ENCODE measurements around the gene CCL7. TPM values are rescaled to one million over a fixed set of nuclear protein-coding genes. Genes with fewer than 3 reads are reported as not detected.

The CCL7 gene
- total and polyA plus RNA-seq, 9 of the 15 experiments (the other 6 are each of a cell fraction or from before 2014, with no cell fraction given), result not detected

DNA sequence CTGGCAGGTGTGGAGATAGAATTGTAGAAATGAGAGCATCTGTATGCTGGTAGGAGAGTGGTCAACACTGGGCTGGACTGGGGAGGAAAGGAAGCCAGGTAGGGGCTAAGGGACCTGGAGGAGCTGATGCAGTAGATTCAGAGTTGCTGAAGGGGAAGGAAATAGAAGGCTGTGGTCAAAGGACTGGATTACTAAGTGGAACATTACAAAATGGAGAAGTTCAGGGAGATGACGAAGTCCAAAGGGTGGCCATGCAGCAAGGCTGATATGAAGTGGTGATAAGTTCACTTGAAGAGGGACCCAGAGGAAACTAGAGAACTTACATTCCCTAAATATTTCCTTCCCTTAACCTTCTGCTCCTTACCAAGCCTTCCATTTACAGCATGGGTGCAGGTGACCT, 23.6 kb upstream of the CCL7 start:
- TF ChIP-seq ZNF239 (CRISPR knock-in tag; IDR thresholded peaks at IDR 0.05) (no peak), CREM (IDR thresholded peaks at IDR 0.05; ENCODE audit: low read depth) (0 out of 2 replicates have a peak, but pooled peaks have one; percentile 29)
- TF ChIP-seq, protein P1, sequence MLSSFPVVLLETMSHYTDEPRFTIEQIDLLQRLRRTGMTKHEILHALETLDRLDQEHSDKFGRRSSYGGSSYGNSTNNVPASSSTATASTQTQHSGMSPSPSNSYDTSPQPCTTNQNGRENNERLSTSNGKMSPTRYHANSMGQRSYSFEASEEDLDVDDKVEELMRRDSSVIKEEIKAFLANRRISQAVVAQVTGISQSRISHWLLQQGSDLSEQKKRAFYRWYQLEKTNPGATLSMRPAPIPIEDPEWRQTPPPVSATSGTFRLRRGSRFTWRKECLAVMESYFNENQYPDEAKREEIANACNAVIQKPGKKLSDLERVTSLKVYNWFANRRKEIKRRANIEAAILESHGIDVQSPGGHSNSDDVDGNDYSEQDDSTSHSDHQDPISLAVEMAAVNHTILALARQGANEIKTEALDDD (IDR thresholded peaks at IDR 0.05), result peak; percentile 45; the same call in 1 of the 2 replicates
- TF ChIP-seq, protein P2, sequence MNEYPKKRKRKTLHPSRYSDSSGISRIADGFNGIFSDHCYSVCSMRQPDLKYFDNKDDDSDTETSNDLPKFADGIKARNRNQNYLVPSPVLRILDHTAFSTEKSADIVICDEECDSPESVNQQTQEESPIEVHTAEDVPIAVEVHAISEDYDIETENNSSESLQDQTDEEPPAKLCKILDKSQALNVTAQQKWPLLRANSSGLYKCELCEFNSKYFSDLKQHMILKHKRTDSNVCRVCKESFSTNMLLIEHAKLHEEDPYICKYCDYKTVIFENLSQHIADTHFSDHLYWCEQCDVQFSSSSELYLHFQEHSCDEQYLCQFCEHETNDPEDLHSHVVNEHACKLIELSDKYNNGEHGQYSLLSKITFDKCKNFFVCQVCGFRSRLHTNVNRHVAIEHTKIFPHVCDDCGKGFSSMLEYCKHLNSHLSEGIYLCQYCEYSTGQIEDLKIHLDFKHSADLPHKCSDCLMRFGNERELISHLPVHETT (CRISPR knock-in tag; conservative IDR thresholded peaks at IDR 0.05 in 1 of 2, IDR thresholded peaks at IDR 0.05 in 1 of 2), result 0 out of 4 replicates have a peak, but pooled peaks of 1 of the 2 experiments have one; percentile 43
- Histone ChIP-seq H3K27me3 (ENCODE audit: control insufficient read depth in 2 of 2, insufficient read depth in 2 of 2, low read length in 2 of 2) (peaks cover 0 to 2% of the 10 kb centered on the region in 2 experiments; a peak in 3 of 5 replicates), H3K4me2 (ENCODE audit: insufficient read depth, low read length) (no peak overlapping the region), H4K20me1 (replicated peaks; ENCODE audit: control insufficient read depth, insufficient read depth, low read length) (no peaks in the 10 kb centered on the region; the same call in 1 of the 2 replicates), H3K4me3 (no peak overlapping the region), H2AFZ (ENCODE audit: low read depth, low read length) (no peak overlapping the region), H3K4me1 (replicated peaks in 1 of 2; ENCODE audit: control insufficient read depth in 2 of 2, insufficient read depth in 2 of 2, low read length in 2 of 2) (peaks cover 0 to 2% of the 10 kb centered on the region in 2 experiments; a peak in 1 of 5 replicates), H3K27ac (ENCODE audit: extremely low read depth, low read depth, low read length) (no peak overlapping the region), H3K9me1 (ENCODE audit: control insufficient read depth, insufficient read depth, low read length) (no peaks in the 10 kb centered on the region), H3K79me2 (ENCODE audit: control insufficient read depth, insufficient read depth, low read length) (no peaks in the 10 kb centered on the region), H3K9ac (ENCODE audit: insufficient read depth in 1 of 2, low read depth in 2 of 2, low read length in 2 of 2) (no peak overlapping the region), H3K9me3 (replicated peaks; ENCODE audit: control insufficient read depth, insufficient read depth, low read depth, low read length) (no peaks in the 10 kb centered on the region), H3K36me3 (ENCODE audit: control insufficient read depth, insufficient read depth, low read length) (no peaks in the 10 kb centered on the region)
- FAIRE-seq, result no peak
- no peak for ATAC-seq
- in situ Hi-C loops (cut with MboI) (no loop called here), intact Hi-C loops (cut with micrococcal nuclease) (no loop called here)
- WGBS (ENCODE audit: insufficient coverage, low coverage, missing lambda C conversion rate), result 0% methylated on average over 1 of the region's 1 CpG
- ChIA-PET CTCF (ENCODE audit: low intra/inter-chr PET ratio) (no interaction called here), POLR2A (interaction anchor here (0.6 kb wide), 1 partner anchor 535 kb away, joined by 3 read pairs; no protein-coding TSS in a partner anchor)
- BruUV-seq (replicated peaks), result no TSS peak
- no peak for DNase-seq (ENCODE audit: extremely low read depth in 1 of 4, low spot score in 3 of 4)
